CD4-positive, CD25-positive, alpha-beta regulatory T cell (primary cell): ENCODE data around the gene YPEL2. TPM values are rescaled to one million over a fixed set of nuclear protein-coding genes. Genes with fewer than 3 reads are reported as not detected.

Source experiments
- ATAC-seq, 2 donors: fragments of 150-1000 bp; cut with Tn5 transposase; one replicate each; pipeline ENCODE4 v1.10.0; 2021; ENCODE audit warnings: low read depth in 2 of 2, moderate number of reproducible peaks in 2 of 2, moderate library complexity in 1 of 2
- DNase-seq, 3 donors: peaks; one replicate each; pipeline versions ENCODE4 v3.0.0 to v3.0.0-alpha.2; 2012 to 2022; ENCODE audit warnings: mixed read lengths in 1 of 3
- H3K27ac ChIP-seq: one replicate; pipeline ENCODE4 v1.7.0; 2013; ENCODE audit warnings: mild to moderate bottlenecking, low read length; ENCODE audit not compliant: insufficient read depth, poor library complexity, severe bottlenecking
- H3K27me3 ChIP-seq: one replicate; pipeline ENCODE4 v1.7.0; 2013; ENCODE audit warnings: low read length; ENCODE audit not compliant: control insufficient read depth, insufficient read depth
- H3K36me3 ChIP-seq: one replicate; pipeline ENCODE4 v1.7.0; 2013; ENCODE audit warnings: mild to moderate bottlenecking, low read length, moderate library complexity; ENCODE audit not compliant: control insufficient read depth, insufficient read depth
- H3K4me1 ChIP-seq: 2 replicates; pipeline ENCODE4 v1.7.0; 2013; ENCODE audit warnings: mild to moderate bottlenecking, low read length; ENCODE audit not compliant: insufficient read depth, control insufficient read depth, poor library complexity, severe bottlenecking
- H3K4me3 ChIP-seq: one replicate; pipeline ENCODE4 v1.7.0; 2013; ENCODE audit warnings: low read depth, mild to moderate bottlenecking, low read length, moderate library complexity
- H3K9me3 ChIP-seq, 2 experiments: 1 replicate in 1 of 2; 2 replicates in 1 of 2; pipeline ENCODE4 v1.7.0; 2013; ENCODE audit warnings: low read length in 2 of 2, mild to moderate bottlenecking in 1 of 2, moderate library complexity in 1 of 2; ENCODE audit not compliant: control insufficient read depth in 2 of 2
- H3K27ac Mint-ChIP-seq, 3 donors: one replicate each; pipeline ENCODE4 v1.8.0; 2020 to 2022; ENCODE audit warnings: mild to moderate bottlenecking in 3 of 3, mixed read lengths in 3 of 3, moderate library complexity in 2 of 3
- H3K27me3 Mint-ChIP-seq: one replicate; pipeline ENCODE4 v1.8.0; 2022; ENCODE audit warnings: mild to moderate bottlenecking, mixed read lengths
- H3K36me3 Mint-ChIP-seq: one replicate; pipeline ENCODE4 v1.8.0; 2020; ENCODE audit warnings: mixed read lengths
- H3K4me1 Mint-ChIP-seq, 4 donors: one replicate each; pipeline ENCODE4 v1.8.0; 2020 to 2022; ENCODE audit warnings: mixed read lengths in 4 of 4, mild to moderate bottlenecking in 1 of 4
- H3K4me3 Mint-ChIP-seq, 4 donors: one replicate each; pipeline ENCODE4 v1.8.0; 2020 to 2022; ENCODE audit warnings: mild to moderate bottlenecking in 4 of 4, mixed read lengths in 4 of 4, moderate library complexity in 3 of 4
- H3K9me3 Mint-ChIP-seq, 7 donors: one replicate each; pipeline ENCODE4 v1.8.0; 2020 to 2022; ENCODE audit warnings: mixed read lengths in 7 of 7, mild to moderate bottlenecking in 3 of 7, moderate library complexity in 2 of 7
- polyA plus RNA-seq, 4 donors: library from polyadenylated mRNA; unstranded; fragments of 300-500 nt; fragmentation: Illumina TruSeq; gene quantifications; one replicate each; pipeline ENCODE4 v1.2.3, GENCODE V29; 2021
- total RNA-seq: library from RNA; stranded (reverse); gene quantifications from one replicate; pipeline ENCODE4 v1.2.3, GENCODE V29; 2022

YPEL2 gene
- total and polyA plus RNA-seq, 5 donors from 2014 or later, result 35.7 to 64.3 (median 44.8) TPM

GRCh38 chr17:59423137-59423724, 91.8 kb downstream of the YPEL2 start:
- H3K4me3 Mint-ChIP-seq, result no peak overlapping the region
- H3K27ac Mint-ChIP-seq, result no peak overlapping the region
- no peak overlapping the region for H3K27ac ChIP-seq
- H3K9me3 Mint-ChIP-seq, result no peaks in the 10 kb centered on the region
- no peaks in the 10 kb centered on the region for H3K9me3 ChIP-seq
- no peaks in the 10 kb centered on the region for H3K36me3 ChIP-seq
- no peak for DNase-seq
- ATAC-seq, result no peak
- no peaks in the 10 kb centered on the region for H3K27me3 Mint-ChIP-seq
- no peaks in the 10 kb centered on the region for H3K27me3 ChIP-seq
- H3K36me3 Mint-ChIP-seq, result no peaks in the 10 kb centered on the region
- no peak overlapping the region for H3K4me3 ChIP-seq
- peaks cover 5% of the 10 kb centered on the region for H3K4me1 ChIP-seq
- peaks cover 0 to 6% (median 4%) of the 10 kb centered on the region in 4 donors for H3K4me1 Mint-ChIP-seq

GRCh38 chr17:59423903-59424302, 92.4 kb downstream of the YPEL2 start:
- no peaks in the 10 kb centered on the region for H3K9me3 Mint-ChIP-seq
- Histone ChIP-seq H3K36me3 (no peaks in the 10 kb centered on the region), H3K27me3 (no peaks in the 10 kb centered on the region), H3K9me3 (no peaks in the 10 kb centered on the region), H3K4me3 (no peak overlapping the region), H3K27ac (no peak overlapping the region), H3K4me1 (peaks cover 5% of the 10 kb centered on the region)
- no peak for ATAC-seq
- no peaks in the 10 kb centered on the region for H3K36me3 Mint-ChIP-seq
- no peaks in the 10 kb centered on the region for H3K27me3 Mint-ChIP-seq
- no peak overlapping the region for H3K4me3 Mint-ChIP-seq
- H3K27ac Mint-ChIP-seq, result no peak overlapping the region
- peaks cover 0 to 6% (median 4%) of the 10 kb centered on the region in 4 donors for H3K4me1 Mint-ChIP-seq
- no peak for DNase-seq

DNA sequence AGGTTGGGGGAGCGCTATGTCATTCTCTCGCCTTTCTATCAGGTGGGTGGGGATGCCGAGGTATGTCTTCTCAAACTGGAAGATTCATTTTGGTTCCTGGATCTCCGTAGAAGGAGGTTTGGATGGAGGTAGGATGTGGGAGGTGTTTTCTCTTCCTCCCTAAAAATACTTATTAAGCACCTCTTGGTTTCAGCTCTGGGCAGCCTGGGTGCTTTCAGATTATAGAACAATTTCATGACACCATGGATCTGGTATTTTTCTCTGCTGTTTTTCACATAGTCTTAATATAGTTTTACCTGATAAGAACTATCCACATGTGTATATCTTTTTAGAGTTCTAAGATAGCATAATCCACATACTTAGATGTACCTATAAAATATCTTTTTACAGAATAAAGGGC, 92.9 kb downstream of the YPEL2 start:
- Histone ChIP-seq H3K27me3 (no peaks in the 10 kb centered on the region), H3K4me3 (no peak overlapping the region), H3K9me3 (no peaks in the 10 kb centered on the region), H3K4me1 (peaks cover 5% of the 10 kb centered on the region), H3K27ac (no peak overlapping the region), H3K36me3 (no peaks in the 10 kb centered on the region)
- Mint-ChIP-seq H3K36me3 (no peaks in the 10 kb centered on the region), H3K27ac (peak overlapping the region in 1 of 3 donors; percentile 47), H3K4me1 (peaks cover 0 to 6% (median 4%) of the 10 kb centered on the region in 4 donors), H3K4me3 (no peak overlapping the region), H3K9me3 (no peaks in the 10 kb centered on the region), H3K27me3 (no peaks in the 10 kb centered on the region)
- DNase-seq (no peak), ATAC-seq (no peak)

GRCh38 chr17:59425085-59425931, 93.9 kb downstream of the YPEL2 start:
- Histone ChIP-seq H3K4me1 (peaks cover 5% of the 10 kb centered on the region), H3K27me3 (no peaks in the 10 kb centered on the region), H3K36me3 (no peaks in the 10 kb centered on the region), H3K4me3 (no peak overlapping the region), H3K27ac (no peak overlapping the region), H3K9me3 (no peaks in the 10 kb centered on the region)
- Mint-ChIP-seq H3K27me3 (no peaks in the 10 kb centered on the region), H3K4me1 (peaks cover 0 to 6% (median 2%) of the 10 kb centered on the region in 4 donors), H3K4me3 (no peak overlapping the region), H3K36me3 (no peaks in the 10 kb centered on the region), H3K27ac (peak overlapping the region in 2 of 3 donors; percentile 46 to 47), H3K9me3 (no peaks in the 10 kb centered on the region)
- ATAC-seq (no peak), DNase-seq (no peak)

- no peak for ATAC-seq
- peaks cover 5% of the 10 kb centered on the region for H3K4me1 ChIP-seq
- peak overlapping the region in 2 of 3 donors; percentile 11 to 56 for H3K27ac Mint-ChIP-seq
- H3K4me1 Mint-ChIP-seq, result peaks cover 0 to 6% (median 2%) of the 10 kb centered on the region in 4 donors
- H3K27me3 Mint-ChIP-seq, result peaks cover 3% of the 10 kb centered on the region
- H3K36me3 ChIP-seq, result no peaks in the 10 kb centered on the region
- H3K4me3 ChIP-seq, result no peak overlapping the region
- DNase-seq, result no peak
- no peaks in the 10 kb centered on the region for H3K9me3 Mint-ChIP-seq
- H3K27ac ChIP-seq, result no peak overlapping the region
- no peak overlapping the region for H3K4me3 Mint-ChIP-seq
- no peaks in the 10 kb centered on the region for H3K27me3 ChIP-seq
- no peaks in the 10 kb centered on the region for H3K9me3 ChIP-seq
- H3K36me3 Mint-ChIP-seq, result no peaks in the 10 kb centered on the region
These were observed 94.6 kb downstream of the YPEL2 start for GRCh38 chr17:59426031-59426430.

GRCh38 chr17:59427425-59427921, 96.0 kb downstream of the YPEL2 start:
- H3K9me3 Mint-ChIP-seq, result peaks cover 0 to 5% (median 0%) of the 10 kb centered on the region in 7 donors
- H3K4me1 Mint-ChIP-seq, result peaks cover 0 to 9% (median 3%) of the 10 kb centered on the region in 4 donors
- peak in 2 of 3 donors; percentile 11 to 55 for DNase-seq
- peak overlapping the region in 2 of 3 donors; percentile 31 to 67 for H3K27ac Mint-ChIP-seq
- Histone ChIP-seq H3K27me3 (no peaks in the 10 kb centered on the region), H3K4me3 (no peak overlapping the region), H3K9me3 (no peaks in the 10 kb centered on the region), H3K4me1 (peaks cover 5% of the 10 kb centered on the region), H3K27ac (no peak overlapping the region), H3K36me3 (no peaks in the 10 kb centered on the region)
- H3K4me3 Mint-ChIP-seq, result no peak overlapping the region
- H3K36me3 Mint-ChIP-seq, result no peaks in the 10 kb centered on the region
- no peak for ATAC-seq
- H3K27me3 Mint-ChIP-seq, result peaks cover 5% of the 10 kb centered on the region

GRCh38 chr17:59427996-59428395, 96.5 kb downstream of the YPEL2 start:
- peaks cover 4% of the 10 kb centered on the region for H3K36me3 Mint-ChIP-seq
- Histone ChIP-seq H3K27ac (no peak overlapping the region), H3K4me3 (no peak overlapping the region), H3K4me1 (peaks cover 5% of the 10 kb centered on the region), H3K27me3 (no peaks in the 10 kb centered on the region), H3K9me3 (peaks cover 0 to 2% of the 10 kb centered on the region in 2 experiments), H3K36me3 (no peaks in the 10 kb centered on the region)
- H3K9me3 Mint-ChIP-seq, result peaks cover 0 to 9% (median 0%) of the 10 kb centered on the region in 7 donors
- DNase-seq, result no peak
- H3K27ac Mint-ChIP-seq, result no peak overlapping the region
- H3K27me3 Mint-ChIP-seq, result peaks cover 5% of the 10 kb centered on the region
- no peak overlapping the region for H3K4me3 Mint-ChIP-seq
- peaks cover 0 to 9% (median 4%) of the 10 kb centered on the region in 4 donors for H3K4me1 Mint-ChIP-seq
- no peak for ATAC-seq
